BLaER1 treated with 17β-estradiol and CSF1 and Interleukin-3, amounts not matched to agents 10 nM and 100 nM (cell line): ENCODE results near the gene ATG13.

Experiments
- H3K27ac ChIP-seq, 11 experiments: shearing (Covaris generic); formaldehyde crosslinking; 2 replicates each; pipeline ENCODE4 v1.8.1; 2022
- H3K27me3 ChIP-seq, 11 experiments: shearing (Covaris generic); formaldehyde crosslinking; 2 replicates each; pipeline ENCODE4 v1.8.1; 2022
- H3K36me3 ChIP-seq, 11 experiments: shearing (Covaris generic); formaldehyde crosslinking; 2 replicates each; pipeline ENCODE4 v1.8.1; 2022
- H3K4me1 ChIP-seq, 10 experiments: shearing (Covaris generic); formaldehyde crosslinking; 2 replicates each; pipeline ENCODE4 v1.8.1; 2022
- H3K4me2 ChIP-seq, 11 experiments: shearing (Covaris generic); formaldehyde crosslinking; 2 replicates each; pipeline ENCODE4 v1.8.1; 2022
- H3K4me3 ChIP-seq, 10 experiments: shearing (Covaris generic); formaldehyde crosslinking; 2 replicates each; pipeline ENCODE4 v1.8.1; 2022
- H3K9ac ChIP-seq, 11 experiments: shearing (Covaris generic); formaldehyde crosslinking; 2 replicates each; pipeline ENCODE4 v1.8.1; 2022
- H3K9me3 ChIP-seq, 11 experiments: shearing (Covaris generic); formaldehyde crosslinking; replicated peaks in 1 of 11; 2 replicates each; pipeline ENCODE4 v1.8.1; 2022
- H4K20me1 ChIP-seq, 11 experiments: shearing (Covaris generic); formaldehyde crosslinking; 2 replicates each; pipeline ENCODE4 v1.8.1; 2022
- Cebpa-rat ChIP-seq, 11 experiments: shearing (Covaris generic); IDR thresholded peaks; 2 replicates each; pipeline ENCODE4 v1.8.1; 2022

ATG13 gene

GRCh38 chr11:46600194-46600960, 17.0 kb upstream of the ATG13 start:
- Histone ChIP-seq H4K20me1 (no peaks in the 10 kb centered on the region), H3K9ac (no peak overlapping the region), H3K27ac (no peak overlapping the region), H3K4me1 (peaks cover 0 to 9% (median 0%) of the 10 kb centered on the region in 10 experiments; a peak in 4 of 20 replicates), H3K9me3 (no peaks in the 10 kb centered on the region), H3K4me2 (no peak overlapping the region), H3K4me3 (no peak overlapping the region), H3K36me3 (peaks cover 0 to 29% (median 11%) of the 10 kb centered on the region in 11 experiments; a peak in 12 of 22 replicates), H3K27me3 (no peaks in the 10 kb centered on the region)
- TF ChIP-seq Cebpa-rat (IDR thresholded peaks at IDR 0.05) = no peak

GRCh38 chr11:46601129-46601528, 16.2 kb upstream of the ATG13 start:
- Histone ChIP-seq H3K9ac (no peak overlapping the region), H3K4me2 (no peak overlapping the region), H3K4me3 (no peak overlapping the region)

GRCh38 chr11:46603704-46604308, 13.5 kb upstream of the ATG13 start:
- Histone ChIP-seq H3K9me3 (no peaks in the 10 kb centered on the region), H3K27ac (no peak overlapping the region), H3K27me3 (no peaks in the 10 kb centered on the region), H3K9ac (no peak overlapping the region), H3K4me3 (no peak overlapping the region), H3K36me3 (peaks cover 0 to 29% (median 11%) of the 10 kb centered on the region in 11 experiments; a peak in 12 of 22 replicates), H3K4me1 (peaks cover 0 to 9% (median 0%) of the 10 kb centered on the region in 10 experiments; a peak in 4 of 20 replicates), H3K4me2 (no peak overlapping the region), H4K20me1 (no peaks in the 10 kb centered on the region)
- no peak for TF ChIP-seq Cebpa-rat (IDR thresholded peaks at IDR 0.05)

More at GRCh38 chr11:46601129-46601528, 16.2 kb upstream of the ATG13 start:
- Histone ChIP-seq H4K20me1 (no peaks in the 10 kb centered on the region), H3K36me3 (peaks cover 0 to 29% (median 11%) of the 10 kb centered on the region in 11 experiments; a peak in 12 of 22 replicates), H3K27me3 (no peaks in the 10 kb centered on the region), H3K9me3 (no peaks in the 10 kb centered on the region), H3K4me1 (peaks cover 0 to 9% (median 0%) of the 10 kb centered on the region in 10 experiments; a peak in 4 of 20 replicates), H3K27ac (no peak overlapping the region)
- no peak for TF ChIP-seq Cebpa-rat (IDR thresholded peaks at IDR 0.05)

- Histone ChIP-seq H4K20me1 (no peaks in the 10 kb centered on the region), H3K27me3 (no peaks in the 10 kb centered on the region), H3K9ac (no peak overlapping the region), H3K4me1 (peaks cover 0 to 9% (median 0%) of the 10 kb centered on the region in 10 experiments; a peak in 4 of 20 replicates), H3K4me3 (no peak overlapping the region), H3K27ac (no peak overlapping the region), H3K36me3 (peaks cover 0 to 29% (median 11%) of the 10 kb centered on the region in 11 experiments; a peak in 12 of 22 replicates), H3K9me3 (no peaks in the 10 kb centered on the region), H3K4me2 (no peak overlapping the region)
- TF ChIP-seq Cebpa-rat (IDR thresholded peaks at IDR 0.05) = no peak
Observed at GRCh38 chr11:46604796-46605195, 12.6 kb upstream of the ATG13 start.

- Histone ChIP-seq H3K27ac (no peak overlapping the region), H3K27me3 (no peaks in the 10 kb centered on the region), H3K9ac (no peak overlapping the region), H4K20me1 (no peaks in the 10 kb centered on the region), H3K9me3 (no peaks in the 10 kb centered on the region), H3K4me2 (no peak overlapping the region), H3K4me1 (peaks cover 0 to 14% (median 0%) of the 10 kb centered on the region in 10 experiments; a peak in 6 of 20 replicates), H3K4me3 (no peak overlapping the region), H3K36me3 (peaks cover 0 to 14% (median 8%) of the 10 kb centered on the region in 11 experiments; a peak in 12 of 22 replicates)
- TF ChIP-seq Cebpa-rat (IDR thresholded peaks at IDR 0.05) = no peak
Observed at GRCh38 chr11:46607516-46607915, 9.8 kb upstream of the ATG13 start.

GRCh38 chr11:46609386-46609785, 8.0 kb upstream of the ATG13 start:
- Histone ChIP-seq H3K4me3 (no peak overlapping the region), H3K27ac (no peak overlapping the region), H3K4me1 (peaks cover 0 to 15% (median 0%) of the 10 kb centered on the region in 10 experiments; a peak in 5 of 20 replicates), H3K36me3 (no peaks in the 10 kb centered on the region; a peak in 1 of 22 replicates), H3K4me2 (no peak overlapping the region), H3K27me3 (no peaks in the 10 kb centered on the region), H4K20me1 (no peaks in the 10 kb centered on the region), H3K9ac (no peak overlapping the region), H3K9me3 (no peaks in the 10 kb centered on the region)
- no peak for TF ChIP-seq Cebpa-rat (IDR thresholded peaks at IDR 0.05)

GRCh38 chr11:46611526-46612304, 5.6 kb upstream of the ATG13 start:
- Histone ChIP-seq H3K9ac (no peak overlapping the region), H3K4me1 (peaks cover 8 to 36% (median 15%) of the 10 kb centered on the region in 10 experiments; a peak in 19 of 20 replicates), H3K27ac (no peak overlapping the region), H3K4me2 (peak overlapping the region in 1 of 11 experiments; percentile 3; a peak in 1 of 22 replicates), H3K36me3 (no peaks in the 10 kb centered on the region; a peak in 1 of 22 replicates), H3K9me3 (no peaks in the 10 kb centered on the region), H4K20me1 (no peaks in the 10 kb centered on the region), H3K4me3 (no peak overlapping the region), H3K27me3 (no peaks in the 10 kb centered on the region)
- no peak for TF ChIP-seq Cebpa-rat (IDR thresholded peaks at IDR 0.05)

- TF ChIP-seq Cebpa-rat (IDR thresholded peaks at IDR 0.05) = no peak
- no peak overlapping the region for H3K9ac ChIP-seq
- H3K9me3 ChIP-seq = no peaks in the 10 kb centered on the region
- no peak overlapping the region for H3K4me3 ChIP-seq
- H4K20me1 ChIP-seq = no peaks in the 10 kb centered on the region
- no peak overlapping the region for H3K27ac ChIP-seq
- peak overlapping the region in 1 of 11 experiments; percentile 3; a peak in 1 of 22 replicates for H3K4me2 ChIP-seq
- H3K27me3 ChIP-seq = no peaks in the 10 kb centered on the region
- H3K4me1 ChIP-seq = peaks cover 8 to 36% (median 15%) of the 10 kb centered on the region in 10 experiments; a peak in 19 of 20 replicates
- H3K36me3 ChIP-seq = no peaks in the 10 kb centered on the region; a peak in 1 of 22 replicates
Observed at GRCh38 chr11:46612326-46612725, 5.0 kb upstream of the ATG13 start.
